Small intestine (tissue), 7 donors: Measurements from ENCODE around the gene SCYGR1. TPM values are rescaled to one million over a fixed set of nuclear protein-coding genes. Genes with fewer than 3 reads are reported as not detected.

Experiments used
- DNase-seq, 2 donors: peaks; one replicate each; pipeline versions ENCODE4 v3.0.0 to v3.0.0-alpha.2; 2013
- FAIRE-seq: peaks from 2 replicates; lab custom pipeline; 2012; peaks lifted over from hg19 to GRCh38; lab: Jason Lieb, UNC
- H3K27ac ChIP-seq, 3 donors: one replicate each; pipeline ENCODE4 v1.5.1; 2013; ENCODE audit warnings: low read length in 2 of 3, mild to moderate bottlenecking in 2 of 3, control low read depth in 1 of 3, inconsistent platforms in 1 of 3, low read depth in 1 of 3, moderate library complexity in 1 of 3
- H3K27me3 ChIP-seq, 3 donors: one replicate each; pipeline ENCODE4 v1.6.1; 2013; ENCODE audit warnings: low read length in 3 of 3, inconsistent platforms in 1 of 3; ENCODE audit not compliant: control insufficient read depth in 3 of 3, insufficient read depth in 3 of 3
- H3K36me3 ChIP-seq, 3 donors: one replicate each; pipeline ENCODE4 v1.6.1; 2013; ENCODE audit warnings: low read length in 3 of 3, inconsistent platforms in 1 of 3, low read depth in 1 of 3, mild to moderate bottlenecking in 1 of 3, moderate library complexity in 1 of 3; ENCODE audit not compliant: control insufficient read depth in 3 of 3, insufficient read depth in 2 of 3
- H3K4me1 ChIP-seq, 3 donors: one replicate each; pipeline ENCODE4 v1.6.1; 2013; ENCODE audit warnings: low read length in 2 of 3, inconsistent platforms in 1 of 3, low read depth in 1 of 3, mild to moderate bottlenecking in 1 of 3, moderate library complexity in 1 of 3; ENCODE audit not compliant: control insufficient read depth in 3 of 3, insufficient read depth in 2 of 3
- H3K4me3 ChIP-seq, 3 donors: one replicate each; pipeline ENCODE4 v1.5.1; 2013; ENCODE audit warnings: low read length in 3 of 3, control low read depth in 1 of 3, inconsistent platforms in 1 of 3, low read depth in 1 of 3, mild to moderate bottlenecking in 1 of 3, moderate library complexity in 1 of 3
- H3K9me3 ChIP-seq, 2 donors: one replicate each; pipeline ENCODE4 v1.6.1; 2013; ENCODE audit warnings: low read depth in 1 of 2, low read length in 1 of 2; ENCODE audit not compliant: control insufficient read depth in 2 of 2, insufficient read depth in 1 of 2
- WGBS, 3 donors: extraction: QIAGEN DNeasy Blood & Tissue Kit; methylation state at CpG; one replicate each; pipeline ENCODE4 v1.1.7; 2013; 5-methylcytosine and 5-hydroxymethylcytosine counted together
- polyA plus RNA-seq, 4 donors: library from polyadenylated mRNA; stranded (reverse) in 3 of 4; unstranded in 1 of 4; fragments of 200-250 nt in 3 of 4; fragments of 120-200 nt in 1 of 4; gene quantifications; one replicate each; pipeline versions ENCODE4 v1.2.1 to v1.2.3, GENCODE V29; 2013
- donor health status: healthy with polysubstance abuse.
- donor health status: control.
- donor health status: control.
- donor health status: Bipolar disorder and iron deficiency.
- donor health status: healthy.

The SCYGR1 gene
- polyA plus RNA-seq, 4 donors = not detected

DNA sequence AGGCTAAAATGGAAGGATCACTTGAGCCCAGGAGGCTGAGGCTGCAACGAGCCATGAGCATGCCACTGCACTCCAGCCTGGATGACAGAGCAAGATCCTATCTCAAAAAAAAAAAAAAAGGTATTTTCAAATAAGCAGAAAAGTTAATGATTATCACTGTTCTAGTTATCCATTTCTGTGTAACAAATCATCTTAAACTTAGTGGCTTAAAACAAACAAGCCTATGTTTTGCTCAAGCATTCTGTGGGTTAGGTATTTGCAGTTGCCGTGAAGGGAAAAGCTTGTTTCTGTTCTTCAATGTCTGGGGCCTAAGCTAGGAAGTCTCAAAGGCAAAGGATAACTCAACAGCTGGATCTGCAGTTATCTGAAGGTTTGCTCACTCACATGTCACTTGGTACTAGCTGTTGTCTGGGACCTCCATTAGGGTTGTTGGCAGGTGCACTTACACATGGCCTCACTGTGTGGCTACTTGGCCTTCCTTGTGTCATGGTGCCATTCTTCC is 48.6 kb downstream of the SCYGR1 start:
- no peaks in the 10 kb centered on the region for H3K9me3 ChIP-seq
- H3K27ac ChIP-seq = no peak overlapping the region
- peaks cover 3 to 20% (median 8%) of the 10 kb centered on the region in 3 donors for H3K36me3 ChIP-seq
- no peak overlapping the region for H3K4me3 ChIP-seq
- DNase-seq = peak in 1 of 2 donors; percentile 36
- WGBS, 3 donors = 82 to 90% (median 89%) methylated on average over 2 of the region's 2 CpGs
- FAIRE-seq = no peak
- H3K27me3 ChIP-seq = no peaks in the 10 kb centered on the region
- H3K4me1 ChIP-seq = peaks cover 0 to 3% (median 0%) of the 10 kb centered on the region in 3 donors

Other genes with a start within 250 kb of the SCYGR1 start
- gene COL4A4, start 223.7 kb downstream of the SCYGR1 start, polyA plus RNA-seq = under 1 TPM in 3 of 4 donors, not detected in 1; under 0.01 to 0.21 (median 0.19) TPM
- under 1 TPM in 3 of 4 donors, not detected in 1; under 0.01 to 0.21 (median 0.01) TPM for gene COL4A3, start 223.3 kb downstream of the SCYGR1 start, polyA plus RNA-seq
- gene MFF, start 62.7 kb downstream of the SCYGR1 start, polyA plus RNA-seq = 10 to 100 TPM; 68.8 to 86.6 (median 80.9) TPM
- 100 to 1,000 TPM; 175 to 336 (median 206) TPM for gene TM4SF20, start 8.6 kb downstream of the SCYGR1 start, polyA plus RNA-seq
- 100 to 1,000 TPM in 1 of 4 donors, 10 to 100 TPM in 3; 45.3 to 116 (median 58.9) TPM for gene AGFG1, start 84.2 kb upstream of the SCYGR1 start, polyA plus RNA-seq
- not detected for gene SCYGR2, start 210.9 kb upstream of the SCYGR1 start, polyA plus RNA-seq
- not detected for gene SCYGR3, start 226.9 kb upstream of the SCYGR1 start, polyA plus RNA-seq
- gene SCYGR4, start 229.5 kb upstream of the SCYGR1 start, polyA plus RNA-seq = not detected